ENCODE results near the gene PJVK.

GRCh38 chr2:178491612-178492011 lies 40.4 kb downstream of the PJVK start:
- no peak for TF ChIP-seq CTCF (IDR thresholded peaks at IDR 0.05)
- TF ChIP-seq NFIC (IDR thresholded peaks at IDR 0.05; ENCODE audit: borderline replicate concordance): no peak
- TF ChIP-seq POLR2AphosphoS5 (IDR thresholded peaks at IDR 0.05; ENCODE audit: low read depth, low read length): no peak
- no peak for TF ChIP-seq USF2 (IDR thresholded peaks at IDR 0.05; ENCODE audit: borderline replicate concordance, low read depth, low read length)
- TF ChIP-seq TAF1 (IDR thresholded peaks at IDR 0.05; ENCODE audit: borderline replicate concordance, low read depth, low read length): no peak
- no peak for TF ChIP-seq RAD21 (IDR thresholded peaks at IDR 0.05; ENCODE audit: low read length)
- no peak for TF ChIP-seq JUND (IDR thresholded peaks at IDR 0.05)
- TF ChIP-seq USF1 (IDR thresholded peaks at IDR 0.05; ENCODE audit: borderline replicate concordance, low read depth): no peak

Measured in SK-N-SH (cell line).